Measurements from ENCODE around the gene RIPK1.
"Not testable (repeated sequence)": the region's sequence is repeated elsewhere in the genome, so short reads cannot be mapped to it uniquely, and the experiment has no call there.

The RIPK1 gene

DNA sequence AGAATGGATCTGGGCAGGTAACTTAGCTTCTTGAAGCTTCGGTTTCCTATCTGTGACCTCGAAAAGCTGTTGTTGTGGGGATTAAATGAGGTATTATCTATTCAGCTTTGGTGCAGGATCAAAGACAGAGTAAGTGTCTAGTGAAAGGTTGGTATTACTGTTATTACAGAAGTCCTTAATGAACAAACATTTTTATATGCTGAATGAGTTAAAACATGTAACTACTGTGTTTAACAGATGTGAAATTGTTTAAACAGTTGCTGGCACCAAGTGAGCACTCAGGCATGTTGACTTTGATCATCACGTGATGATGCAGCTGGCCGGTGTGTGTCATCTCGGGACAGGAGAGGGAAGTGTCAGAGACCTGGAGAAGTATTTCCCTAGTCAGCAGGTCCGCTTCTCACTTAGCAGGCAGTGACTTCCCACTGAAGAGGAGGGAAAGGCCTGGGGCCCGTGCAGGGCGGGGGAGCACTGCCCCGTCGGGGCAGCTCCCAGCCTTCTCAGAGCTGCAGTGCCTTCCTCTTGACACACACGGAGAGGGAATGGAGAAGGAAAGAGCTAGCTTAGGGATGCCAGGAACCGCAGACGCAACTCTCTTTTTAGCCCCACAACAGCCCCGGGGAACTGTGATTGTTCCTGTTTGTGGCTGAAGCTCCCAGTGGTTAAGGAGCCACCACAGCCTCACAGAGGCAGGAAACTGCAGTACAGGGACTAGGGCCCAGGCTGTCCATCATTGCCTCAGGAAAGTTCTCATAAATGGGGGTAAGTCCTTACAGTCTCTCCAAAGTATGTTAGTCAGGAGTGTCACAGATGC lies 71.0 kb downstream of the RIPK1 start:
- Histone ChIP-seq H3K27ac (ENCODE audit: low read depth, low read length) (no peak overlapping the region), H3K27me3 (ENCODE audit: control insufficient read depth in 1 of 2, insufficient read depth in 2 of 2, low read length in 2 of 2) (no peaks in the 10 kb centered on the region), H3K36me3 (ENCODE audit: insufficient read depth, low read length) (peaks cover 50% of the 10 kb centered on the region), H3K9ac (ENCODE audit: low read length) (no peak overlapping the region), H3K4me3 (ENCODE audit: low read depth in 1 of 2, low read length in 2 of 2) (no peak overlapping the region), H3K9me3 (ENCODE audit: low read length) (no peaks in the 10 kb centered on the region), H3K4me1 (ENCODE audit: insufficient read depth, low read length) (peaks cover 10% of the 10 kb centered on the region)

- Histone ChIP-seq H3K36me3 (ENCODE audit: insufficient read depth, low read length) (peaks cover 50% of the 10 kb centered on the region), H3K4me1 (ENCODE audit: insufficient read depth, low read length) (peaks cover 10% of the 10 kb centered on the region), H3K27me3 (ENCODE audit: control insufficient read depth in 1 of 2, insufficient read depth in 2 of 2, low read length in 2 of 2) (no peaks in the 10 kb centered on the region), H3K9ac (ENCODE audit: low read length) (no peak overlapping the region), H3K27ac (ENCODE audit: low read depth, low read length) (no peak overlapping the region), H3K9me3 (ENCODE audit: low read length) (no peaks in the 10 kb centered on the region), H3K4me3 (ENCODE audit: low read depth in 1 of 2, low read length in 2 of 2) (no peak overlapping the region)
Measured at GRCh38 chr6:3140201-3140600, 71.9 kb downstream of the RIPK1 start.

DNA sequence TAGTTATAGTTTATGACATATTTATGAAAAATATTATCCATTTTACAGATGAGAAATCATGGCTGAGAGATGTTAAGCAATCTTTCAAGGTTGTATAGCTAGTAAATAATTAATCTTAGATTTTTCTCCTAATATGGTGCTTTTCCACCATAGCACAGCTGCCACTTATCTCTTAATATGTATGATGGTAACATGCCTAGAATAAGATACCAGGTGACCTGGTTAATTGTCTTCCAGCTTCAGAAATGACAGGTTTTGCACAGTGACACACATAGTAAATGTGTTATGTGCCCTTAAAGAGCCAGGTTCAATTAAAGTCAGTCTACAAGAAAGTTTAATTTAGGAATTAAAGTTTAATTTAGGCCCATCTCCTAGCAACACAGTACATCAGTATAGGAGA lies 74.2 kb downstream of the RIPK1 start:
- no peak overlapping the region for H3K9ac ChIP-seq (ENCODE audit: low read length)
- H3K9me3 ChIP-seq (ENCODE audit: low read length): no peaks in the 10 kb centered on the region
- H3K36me3 ChIP-seq (ENCODE audit: insufficient read depth, low read length): peaks cover 32% of the 10 kb centered on the region
- H3K4me1 ChIP-seq (ENCODE audit: insufficient read depth, low read length): peaks cover 10% of the 10 kb centered on the region
- H3K27ac ChIP-seq (ENCODE audit: low read depth, low read length): no peak overlapping the region
- H3K4me3 ChIP-seq (ENCODE audit: low read depth in 1 of 2, low read length in 2 of 2): no peak overlapping the region
- H3K27me3 ChIP-seq (ENCODE audit: control insufficient read depth in 1 of 2, insufficient read depth in 2 of 2, low read length in 2 of 2): no peaks in the 10 kb centered on the region

DNA sequence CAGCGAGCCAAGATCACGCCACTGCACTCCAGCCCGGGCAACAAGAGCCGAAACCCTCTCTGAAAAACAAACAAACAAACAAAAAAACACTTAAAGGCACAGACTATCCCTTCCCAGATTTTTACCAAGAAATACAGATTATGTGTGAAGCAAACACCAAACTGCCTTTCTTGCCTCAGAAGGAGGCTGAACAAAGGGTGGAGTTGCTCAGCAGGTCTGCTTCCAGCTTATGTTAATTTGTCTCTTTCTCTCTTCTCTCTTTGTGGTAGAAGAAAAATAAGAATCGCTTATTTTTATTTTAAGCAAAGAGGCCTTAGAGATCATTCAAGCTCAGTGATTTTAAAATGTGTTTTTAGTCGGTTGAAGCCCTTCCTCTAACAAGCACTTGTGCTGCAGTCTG lies 74.9 kb downstream of the RIPK1 start:
- H3K27ac ChIP-seq (ENCODE audit: low read depth, low read length): no peak overlapping the region
- H3K9me3 ChIP-seq (ENCODE audit: low read length): no peaks in the 10 kb centered on the region
- H3K4me3 ChIP-seq (ENCODE audit: low read depth in 1 of 2, low read length in 2 of 2): no peak overlapping the region
- H3K27me3 ChIP-seq (ENCODE audit: control insufficient read depth in 1 of 2, insufficient read depth in 2 of 2, low read length in 2 of 2): no peaks in the 10 kb centered on the region
- H3K36me3 ChIP-seq (ENCODE audit: insufficient read depth, low read length): peaks cover 36% of the 10 kb centered on the region
- no peak overlapping the region for H3K9ac ChIP-seq (ENCODE audit: low read length)
- peaks cover 10% of the 10 kb centered on the region for H3K4me1 ChIP-seq (ENCODE audit: insufficient read depth, low read length)

DNA sequence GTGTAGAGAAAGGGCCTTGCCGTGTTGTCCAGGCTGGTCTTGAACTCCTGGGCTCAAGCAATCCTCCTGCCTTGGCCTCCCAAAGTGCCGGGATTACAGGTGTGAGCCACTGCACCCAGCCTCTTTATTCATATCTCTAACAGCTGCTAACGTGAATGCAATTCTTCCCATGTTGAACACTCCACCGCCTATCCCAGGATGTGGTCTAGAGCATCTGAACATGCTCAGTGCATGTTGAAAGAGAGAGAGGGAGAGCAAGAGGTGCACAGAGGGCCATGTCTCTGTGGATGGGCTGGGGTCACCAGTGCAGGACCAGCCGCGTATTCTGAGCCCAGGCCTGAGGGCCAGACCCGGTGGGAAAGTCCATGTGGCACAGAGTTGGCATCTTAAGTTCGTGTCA lies 76.3 kb downstream of the RIPK1 start:
- Histone ChIP-seq H3K4me1 (ENCODE audit: insufficient read depth, low read length) (peaks cover 3% of the 10 kb centered on the region), H3K9ac (ENCODE audit: low read length) (no peak overlapping the region), H3K27ac (ENCODE audit: low read depth, low read length) (no peak overlapping the region), H3K4me3 (ENCODE audit: low read depth in 1 of 2, low read length in 2 of 2) (no peak overlapping the region), H3K36me3 (ENCODE audit: insufficient read depth, low read length) (peaks cover 31% of the 10 kb centered on the region), H3K9me3 (ENCODE audit: low read length) (no peaks in the 10 kb centered on the region), H3K27me3 (ENCODE audit: control insufficient read depth in 1 of 2, insufficient read depth in 2 of 2, low read length in 2 of 2) (no peaks in the 10 kb centered on the region)

GRCh38 chr6:3147914-3148757 lies 79.8 kb downstream of the RIPK1 start:
- H3K36me3 ChIP-seq (ENCODE audit: insufficient read depth, low read length): peaks cover 14% of the 10 kb centered on the region
- H3K27me3 ChIP-seq (ENCODE audit: control insufficient read depth in 1 of 2, insufficient read depth in 2 of 2, low read length in 2 of 2): no peaks in the 10 kb centered on the region
- H3K9me3 ChIP-seq (ENCODE audit: low read length): no peaks in the 10 kb centered on the region
- no peak overlapping the region for H3K9ac ChIP-seq (ENCODE audit: low read length)
- H3K4me1 ChIP-seq (ENCODE audit: insufficient read depth, low read length): no peaks in the 10 kb centered on the region
- no peak overlapping the region for H3K4me3 ChIP-seq (ENCODE audit: low read depth in 1 of 2, low read length in 2 of 2)
- H3K27ac ChIP-seq (ENCODE audit: low read depth, low read length): no peak overlapping the region

- peaks cover 24% of the 10 kb centered on the region for H3K36me3 ChIP-seq (ENCODE audit: insufficient read depth, low read length)
- no peaks in the 10 kb centered on the region for H3K27me3 ChIP-seq (ENCODE audit: control insufficient read depth in 1 of 2, insufficient read depth in 2 of 2, low read length in 2 of 2)
- no peak overlapping the region for H3K9ac ChIP-seq (ENCODE audit: low read length)
- no peak overlapping the region for H3K27ac ChIP-seq (ENCODE audit: low read depth, low read length)
- no peaks in the 10 kb centered on the region for H3K9me3 ChIP-seq (ENCODE audit: low read length)
- H3K4me1 ChIP-seq (ENCODE audit: insufficient read depth, low read length): peaks cover 7% of the 10 kb centered on the region
- H3K4me3 ChIP-seq (ENCODE audit: low read depth in 1 of 2, low read length in 2 of 2): no peak overlapping the region
Measured at GRCh38 chr6:3151691-3152090, 83.4 kb downstream of the RIPK1 start.

GRCh38 chr6:3152689-3153088 lies 84.4 kb downstream of the RIPK1 start:
- no peaks in the 10 kb centered on the region for H3K9me3 ChIP-seq (ENCODE audit: low read length)
- peaks cover 7% of the 10 kb centered on the region for H3K4me1 ChIP-seq (ENCODE audit: insufficient read depth, low read length)
- H3K27ac ChIP-seq (ENCODE audit: low read depth, low read length): no peak overlapping the region
- no peaks in the 10 kb centered on the region for H3K27me3 ChIP-seq (ENCODE audit: control insufficient read depth in 1 of 2, insufficient read depth in 2 of 2, low read length in 2 of 2)
- peaks cover 22% of the 10 kb centered on the region for H3K36me3 ChIP-seq (ENCODE audit: insufficient read depth, low read length)
- no peak overlapping the region for H3K9ac ChIP-seq (ENCODE audit: low read length)
- H3K4me3 ChIP-seq (ENCODE audit: low read depth in 1 of 2, low read length in 2 of 2): no peak overlapping the region

DNA sequence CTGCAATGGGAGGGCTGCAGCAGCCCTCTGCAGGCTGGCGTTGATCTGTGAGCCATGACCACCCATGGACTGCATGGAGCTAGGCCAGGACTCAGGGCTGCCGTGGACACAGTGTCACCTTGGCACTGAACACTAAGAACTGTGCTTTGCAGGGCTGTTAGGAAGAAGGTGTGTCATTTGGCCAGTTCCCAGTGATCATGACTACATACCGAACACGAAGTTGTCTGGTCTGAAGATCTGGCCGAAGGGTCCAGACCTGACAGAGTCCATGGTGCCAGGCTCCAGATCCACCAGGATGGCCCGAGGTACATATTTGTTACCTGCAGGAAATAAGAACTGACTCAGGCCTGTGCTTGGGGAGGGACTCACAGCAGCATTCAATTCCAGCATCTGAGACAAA lies 87.1 kb downstream of the RIPK1 start:
- Histone ChIP-seq H3K4me1 (ENCODE audit: insufficient read depth, low read length) (peaks cover 11% of the 10 kb centered on the region), H3K36me3 (ENCODE audit: insufficient read depth, low read length) (peaks cover 18% of the 10 kb centered on the region)
- not testable (repeated sequence) for H3K4me3 ChIP-seq (ENCODE audit: low read depth in 1 of 2, low read length in 2 of 2); H3K9me3 ChIP-seq (ENCODE audit: low read length); H3K27ac ChIP-seq (ENCODE audit: low read depth, low read length); H3K9ac ChIP-seq (ENCODE audit: low read length); H3K27me3 ChIP-seq (ENCODE audit: control insufficient read depth in 1 of 2, insufficient read depth in 2 of 2, low read length in 2 of 2)

GRCh38 chr6:3156184-3157130 lies 88.2 kb downstream of the RIPK1 start:
- H3K4me1 ChIP-seq (ENCODE audit: insufficient read depth, low read length): peaks cover 11% of the 10 kb centered on the region
- peak overlapping the region; percentile 80 for H3K9ac ChIP-seq (ENCODE audit: low read length)
- not testable (repeated sequence) for H3K9me3 ChIP-seq (ENCODE audit: low read length); H3K27me3 ChIP-seq (ENCODE audit: control insufficient read depth in 1 of 2, insufficient read depth in 2 of 2, low read length in 2 of 2)
- peak overlapping the region; percentile 88 to 99 for H3K4me3 ChIP-seq (ENCODE audit: low read depth in 1 of 2, low read length in 2 of 2)
- peaks cover 18% of the 10 kb centered on the region for H3K36me3 ChIP-seq (ENCODE audit: insufficient read depth, low read length)
- peak overlapping the region; percentile 100 for H3K27ac ChIP-seq (ENCODE audit: low read depth, low read length)
